ENCODE data around the gene PABPN1. TPM values are rescaled to one million over a fixed set of nuclear protein-coding genes. Genes with fewer than 3 reads are reported as not detected.

Gene PABPN1
- total RNA-seq, 1 experiment from 2014 or later, result 80.8 TPM

- DNase-seq (ENCODE audit: low read depth), result no peak
Measured at GRCh38 chr14:23326491-23327332, 5.5 kb downstream of the PABPN1 start.

- DNase-seq (ENCODE audit: low read depth), result peak; percentile 72
Measured at GRCh38 chr14:23327947-23328744, 6.9 kb downstream of the PABPN1 start.

DNA sequence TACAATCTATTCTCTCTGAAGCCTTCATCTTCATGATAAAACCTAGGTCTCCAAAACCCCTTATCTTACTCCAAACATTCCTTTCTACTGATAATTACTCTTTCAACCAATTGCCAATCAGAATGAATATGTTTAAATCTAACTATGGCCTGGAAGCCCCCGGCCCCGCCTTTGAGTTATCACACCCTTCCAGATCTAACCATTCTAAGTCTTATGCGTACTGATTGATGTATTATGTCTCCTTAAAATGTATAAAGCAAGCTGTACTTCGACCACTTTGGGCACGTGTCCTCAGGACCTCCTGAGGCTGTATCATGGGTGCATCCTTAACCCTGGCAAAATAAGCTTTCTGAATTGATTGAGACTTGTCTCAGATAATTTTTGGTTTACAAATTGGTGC lies 14.4 kb downstream of the PABPN1 start:
- DNase-seq (ENCODE audit: low read depth), result no peak

- DNase-seq (ENCODE audit: low read depth), result no peak
Measured at GRCh38 chr14:23339506-23340268, 18.4 kb downstream of the PABPN1 start.

DNA sequence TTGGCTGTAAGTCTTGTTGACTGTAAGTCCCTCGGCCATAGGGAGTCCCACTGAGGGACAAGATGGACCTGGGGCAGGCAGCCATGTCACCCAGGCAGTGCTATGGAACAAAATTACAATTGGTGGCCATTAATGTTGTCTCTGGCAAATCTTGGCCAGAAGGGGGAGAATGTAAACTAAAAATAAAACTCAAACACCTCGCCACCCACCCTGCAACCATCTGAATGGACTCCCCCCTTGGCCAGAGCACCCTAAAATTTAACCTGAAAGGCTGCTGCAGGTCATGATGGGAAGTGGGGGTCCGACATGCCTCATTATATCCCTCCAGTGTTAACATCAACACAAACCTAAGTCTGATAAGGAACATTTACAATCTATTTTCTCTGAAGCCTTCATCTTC lies 23.2 kb downstream of the PABPN1 start:
- no peak for DNase-seq (ENCODE audit: low read depth)

- DNase-seq (ENCODE audit: low read depth), result no peak
Measured at GRCh38 chr14:23345987-23346692, 24.9 kb downstream of the PABPN1 start.

DNA sequence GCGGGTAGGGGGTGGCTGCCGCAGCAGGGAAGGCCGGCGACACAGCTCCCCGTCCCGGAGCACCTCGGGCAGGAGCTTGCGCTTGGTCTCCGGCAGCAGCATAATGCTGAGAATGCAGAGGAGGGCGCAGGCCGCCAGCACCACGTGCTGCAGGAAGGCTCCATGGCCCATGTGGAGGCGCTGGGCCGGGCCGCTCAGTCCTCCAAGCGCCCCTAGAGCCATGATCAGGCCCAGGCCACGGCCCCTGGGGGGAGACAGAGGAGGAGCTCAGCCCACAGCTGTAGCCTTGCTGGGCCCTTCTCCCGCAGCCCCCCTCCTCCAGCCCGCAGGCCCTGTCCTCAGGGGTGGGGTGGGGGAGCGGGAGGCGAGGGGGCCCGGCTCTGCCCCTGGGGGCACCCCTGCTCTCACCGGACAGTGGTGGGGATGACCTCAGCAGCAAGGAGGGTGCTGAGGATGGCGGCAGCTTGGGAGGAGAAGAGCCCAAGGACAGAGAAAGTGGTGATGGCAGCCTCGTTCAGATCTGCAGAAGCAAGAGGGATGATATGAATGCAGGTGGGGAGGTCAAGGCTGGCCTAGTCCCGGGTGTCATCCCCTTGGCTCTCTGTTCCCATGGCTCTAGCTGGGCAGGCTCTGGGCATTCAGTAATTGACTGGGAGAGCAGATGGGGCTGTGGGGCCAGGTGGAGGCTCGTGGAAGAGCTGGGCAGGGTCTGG lies 25.6 kb downstream of the PABPN1 start:
- no peak for DNase-seq (ENCODE audit: low read depth)

GRCh38 chr14:23347406-23348296 lies 26.4 kb downstream of the PABPN1 start:
- no peak for DNase-seq (ENCODE audit: low read depth)

GRCh38 chr14:23348297-23348655 lies 27.0 kb downstream of the PABPN1 start:
- DNase-seq (ENCODE audit: low read depth), result no peak

DNA sequence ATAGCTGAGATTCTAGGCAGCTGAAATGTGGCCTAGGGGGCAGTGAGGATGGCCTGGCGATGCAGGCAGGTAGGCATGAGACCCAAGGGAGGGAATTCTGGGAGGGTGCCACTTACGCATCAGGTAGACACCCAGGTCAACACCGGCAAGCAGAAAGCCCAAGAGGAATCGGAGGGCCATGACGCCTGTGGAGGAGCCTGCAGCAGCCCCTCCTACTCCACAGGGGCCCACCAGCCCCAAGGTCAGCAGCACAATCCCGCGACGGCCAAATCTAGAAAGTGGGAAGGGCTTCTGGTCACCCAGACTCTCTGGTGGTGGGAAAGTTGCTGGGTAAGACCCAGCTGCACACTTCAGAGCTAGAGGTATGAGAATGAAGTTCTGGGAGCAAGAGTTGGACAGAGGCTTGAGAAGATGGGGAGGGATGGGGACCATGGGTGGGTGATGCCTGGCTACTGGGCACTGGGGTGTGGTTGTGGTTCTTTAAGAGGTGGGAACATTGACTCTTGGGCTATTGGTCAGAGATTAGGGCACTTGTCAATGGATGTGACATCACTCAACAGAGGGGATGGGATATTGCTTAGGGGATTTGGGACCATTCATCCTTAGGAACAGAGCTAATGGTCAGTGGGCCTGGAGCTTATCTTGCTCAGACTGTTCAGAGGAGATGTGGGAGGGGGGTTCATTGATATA lies 28.0 kb downstream of the PABPN1 start:
- DNase-seq (ENCODE audit: low read depth), result no peak

DNA sequence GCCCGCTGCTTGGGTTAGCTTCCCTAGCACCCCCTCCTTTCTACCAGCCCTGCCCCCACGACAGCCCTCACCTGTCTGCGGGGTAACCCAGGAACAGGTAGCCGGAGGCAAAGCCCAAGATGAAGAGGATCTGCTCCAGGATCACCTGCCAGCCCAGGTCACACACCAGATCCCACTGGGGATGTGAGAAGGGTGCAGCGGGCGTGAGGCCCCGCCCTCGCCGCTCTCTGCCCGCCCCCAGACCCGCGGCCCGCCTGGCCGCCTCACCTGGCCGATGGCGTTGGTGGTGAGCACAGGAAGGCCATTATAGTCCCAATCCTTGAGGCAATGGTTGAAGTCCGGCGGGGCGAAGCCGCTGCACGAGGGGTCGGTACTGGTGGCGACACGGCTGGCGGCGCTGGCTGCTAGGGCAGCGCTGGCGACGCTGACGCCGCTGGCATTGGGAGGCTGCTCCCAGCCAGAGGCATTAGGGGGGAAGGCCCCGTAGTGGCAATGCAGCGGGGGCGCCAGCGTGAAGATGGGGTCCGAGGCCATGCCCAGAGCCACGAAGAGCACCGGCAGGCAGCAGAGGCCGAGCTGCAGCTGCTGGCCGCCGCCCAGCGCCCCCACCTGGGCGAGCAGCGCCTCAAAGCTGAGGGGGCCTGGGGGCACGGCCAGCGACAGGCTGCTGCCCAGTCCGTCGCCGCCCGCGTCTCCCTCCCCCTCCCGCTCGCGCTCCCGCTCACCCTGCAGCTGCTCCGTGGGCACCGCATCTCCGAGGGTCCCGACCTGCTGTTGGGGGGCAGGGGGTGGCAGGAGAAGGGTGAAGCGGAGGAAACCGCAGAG lies 30.6 kb downstream of the PABPN1 start:
- DNase-seq (ENCODE audit: low read depth), result no peak

- peak; percentile 72 for DNase-seq (ENCODE audit: low read depth)
Measured at GRCh38 chr14:23352506-23353432, 31.5 kb downstream of the PABPN1 start, which contains the start of gene SLC22A17. SLC22A17 (minus strand) TSS chr14:23352887.

DNA sequence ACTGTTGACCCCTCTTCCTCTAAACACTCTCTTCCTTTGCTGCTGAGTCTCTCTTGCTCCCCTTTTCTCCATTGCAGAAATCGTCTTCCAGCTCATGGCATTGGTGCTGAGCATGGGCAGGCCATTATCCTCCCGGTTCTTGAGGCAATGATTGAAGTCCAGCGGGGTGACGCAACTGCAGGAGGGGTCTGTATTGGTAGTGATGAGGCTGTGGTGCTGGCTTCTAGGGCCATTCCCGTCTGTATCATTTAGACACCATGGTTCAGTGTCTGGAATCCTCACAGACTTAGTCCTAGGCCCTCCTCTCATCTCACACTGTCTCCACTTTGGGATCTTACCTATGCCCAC lies 32.1 kb downstream of the PABPN1 start:
- DNase-seq (ENCODE audit: low read depth), result no peak

DNA sequence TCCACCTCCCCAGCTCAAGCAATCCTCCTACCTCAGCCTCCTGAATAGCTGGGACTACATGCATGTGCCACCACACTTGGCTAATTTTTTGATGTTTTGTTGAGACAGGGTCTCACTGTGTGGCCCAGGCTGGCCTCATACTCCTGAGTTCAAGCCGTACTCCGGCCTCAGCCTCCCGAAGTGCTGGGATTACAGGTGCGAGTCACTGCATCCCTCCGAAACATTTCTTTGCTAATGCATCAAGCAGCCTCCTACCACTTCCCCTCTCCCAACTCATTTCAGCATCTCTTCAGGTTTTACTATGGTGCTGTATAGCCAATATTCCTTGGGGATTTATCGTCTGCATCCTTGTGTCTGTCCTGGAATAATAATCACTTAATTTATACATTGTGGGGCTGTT lies 33.7 kb downstream of the PABPN1 start:
- no peak for DNase-seq (ENCODE audit: low read depth)

DNA sequence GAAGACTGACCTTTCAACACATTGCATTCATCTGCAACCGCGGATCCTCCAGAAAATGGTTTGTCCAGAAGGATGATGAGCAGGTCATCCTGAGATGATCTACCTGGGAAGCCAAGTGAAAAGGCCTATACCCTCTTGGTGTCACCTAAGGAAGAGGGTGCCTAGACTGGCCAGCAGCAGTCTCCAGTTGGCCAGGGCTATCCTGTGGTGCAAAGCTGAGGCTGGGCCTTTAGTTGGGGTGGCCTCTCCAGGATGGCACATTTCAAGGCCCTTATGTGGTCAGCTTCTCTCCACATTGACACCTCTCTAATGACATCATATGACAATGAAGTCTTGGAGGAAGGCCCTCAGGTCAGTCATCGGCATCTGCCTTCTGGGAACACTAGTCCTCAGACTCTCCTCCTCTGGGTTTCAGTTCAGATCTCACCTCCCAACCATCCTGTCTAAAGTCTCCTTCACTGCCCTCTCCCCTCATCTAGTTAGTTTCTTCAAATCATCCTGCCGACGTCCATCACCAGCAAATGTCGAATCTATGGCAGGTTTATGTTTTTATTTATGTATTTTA lies 34.7 kb downstream of the PABPN1 start:
- no peak for DNase-seq (ENCODE audit: low read depth)

DNA sequence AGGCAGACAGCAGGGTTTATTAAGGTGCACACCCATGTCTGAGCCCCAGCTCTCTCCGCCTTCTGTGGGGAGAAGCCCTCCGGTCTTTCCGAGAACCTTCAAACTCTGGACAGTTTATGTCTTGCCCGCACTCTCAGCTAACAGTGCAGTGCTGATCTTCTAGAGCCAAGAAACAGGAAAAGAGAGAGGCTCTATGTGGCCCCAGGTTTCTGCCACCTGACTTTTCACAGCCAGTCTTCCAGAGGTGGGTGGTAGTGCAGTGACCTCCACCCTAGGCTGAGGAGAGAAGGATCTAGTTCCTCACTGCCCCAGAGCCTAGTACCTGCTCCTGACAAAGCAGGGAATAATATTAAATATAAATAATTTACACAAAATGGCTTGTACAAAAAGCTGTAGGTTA lies 35.4 kb downstream of the PABPN1 start:
- no peak for DNase-seq (ENCODE audit: low read depth)

GRCh38 chr14:23357261-23357660 lies 36.0 kb downstream of the PABPN1 start:
- no peak for DNase-seq (ENCODE audit: low read depth)
